ENCODE results near the gene CNTNAP5.

CNTNAP5 gene

DNA sequence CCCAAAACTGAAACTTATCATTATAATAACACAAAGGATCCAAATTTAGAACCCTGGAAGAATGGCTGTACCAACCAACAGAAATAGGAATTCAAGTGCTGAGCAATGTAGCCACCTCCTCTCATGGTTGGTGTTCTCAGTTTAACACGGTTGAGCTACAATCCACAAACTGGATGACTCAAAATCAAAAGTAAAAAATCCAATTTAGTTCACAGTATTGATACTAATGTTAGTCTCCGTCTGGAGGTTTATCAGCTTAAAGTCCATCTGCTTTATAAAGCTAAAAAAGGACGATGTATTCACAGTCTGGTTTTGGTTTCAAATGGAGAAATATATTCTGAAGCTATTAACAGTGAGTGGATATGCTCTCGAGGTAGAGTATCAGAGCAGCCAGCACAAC is 40.5 kb downstream of the CNTNAP5 start:
- FAIRE-seq, result no peak

DNA sequence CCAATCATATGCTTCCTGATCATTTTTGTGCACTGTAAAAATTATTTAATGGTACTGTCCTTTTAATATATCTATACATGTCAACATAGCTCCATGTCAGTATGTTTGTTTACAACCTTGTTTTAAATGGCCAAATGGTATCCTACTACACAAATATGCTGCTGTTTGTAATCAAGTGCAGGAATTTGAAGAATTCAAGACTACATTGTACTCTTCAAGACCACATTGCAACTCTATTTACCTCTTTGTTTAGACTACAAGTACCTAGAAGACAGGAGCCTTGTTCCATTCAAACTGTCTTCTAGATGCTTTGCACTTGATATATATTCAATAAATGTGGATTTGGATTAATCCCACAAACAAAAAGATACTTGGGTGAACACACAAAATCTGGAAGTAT is 41.7 kb downstream of the CNTNAP5 start:
- no peak for FAIRE-seq

DNA sequence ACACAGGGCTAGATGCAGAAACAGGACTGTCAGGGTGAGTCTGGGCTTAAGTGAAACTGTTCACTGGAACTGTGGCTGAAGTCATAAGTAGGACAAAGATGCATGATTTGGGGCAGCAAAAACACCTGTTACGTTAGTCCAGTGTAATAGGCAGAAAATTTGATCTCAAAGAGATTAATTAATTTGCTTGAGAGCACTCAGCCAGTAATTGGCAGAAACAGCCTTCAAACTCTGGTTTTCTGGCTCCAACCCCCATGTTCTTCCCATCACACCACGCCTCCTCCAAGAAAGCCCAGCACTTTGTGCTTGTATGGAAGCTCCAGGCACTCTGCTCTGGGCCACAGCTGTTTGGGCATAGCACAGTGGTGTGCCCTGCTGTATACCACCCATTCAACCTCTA is 54.0 kb downstream of the CNTNAP5 start:
- no peak for FAIRE-seq

DNA sequence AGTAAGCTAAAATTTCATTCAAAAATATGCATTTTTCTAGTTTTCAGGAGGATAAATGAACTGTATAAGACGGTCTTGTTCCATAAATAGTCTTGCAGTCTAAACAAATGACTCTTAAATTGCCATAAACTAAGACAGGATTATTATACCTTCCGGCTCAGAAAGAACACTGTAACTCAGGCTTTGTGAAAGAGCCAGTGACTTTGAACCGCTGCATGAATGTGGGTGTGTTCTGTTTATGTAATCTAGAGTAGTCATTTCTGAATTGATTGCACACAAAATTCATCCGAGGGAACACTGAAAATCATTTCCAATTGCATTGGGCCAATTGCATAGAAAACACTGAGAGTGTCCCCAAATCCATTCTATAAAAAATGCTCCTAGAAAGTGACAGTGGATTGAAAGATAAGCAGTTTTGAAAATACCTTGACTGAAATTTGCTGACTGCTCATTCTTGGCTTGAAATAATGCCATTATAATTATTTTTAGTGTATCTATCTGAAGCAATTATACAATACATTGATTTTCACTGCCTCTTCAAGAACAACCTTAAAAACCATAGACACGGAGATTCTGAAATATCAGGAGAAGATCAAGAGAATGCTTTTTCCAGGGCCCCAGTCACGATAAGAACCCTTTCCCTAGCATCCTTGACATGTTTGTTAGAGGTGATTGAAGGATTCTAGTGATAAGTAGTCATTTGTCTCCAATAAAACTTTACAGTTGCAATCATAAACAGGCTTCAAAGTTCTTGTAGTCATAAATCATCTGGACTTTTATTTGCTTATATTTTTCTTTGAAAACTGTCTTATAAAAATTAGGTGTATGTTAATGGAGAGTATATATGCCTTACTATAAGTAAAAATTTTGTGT is 55.4 kb downstream of the CNTNAP5 start:
- no peak for FAIRE-seq

DNA sequence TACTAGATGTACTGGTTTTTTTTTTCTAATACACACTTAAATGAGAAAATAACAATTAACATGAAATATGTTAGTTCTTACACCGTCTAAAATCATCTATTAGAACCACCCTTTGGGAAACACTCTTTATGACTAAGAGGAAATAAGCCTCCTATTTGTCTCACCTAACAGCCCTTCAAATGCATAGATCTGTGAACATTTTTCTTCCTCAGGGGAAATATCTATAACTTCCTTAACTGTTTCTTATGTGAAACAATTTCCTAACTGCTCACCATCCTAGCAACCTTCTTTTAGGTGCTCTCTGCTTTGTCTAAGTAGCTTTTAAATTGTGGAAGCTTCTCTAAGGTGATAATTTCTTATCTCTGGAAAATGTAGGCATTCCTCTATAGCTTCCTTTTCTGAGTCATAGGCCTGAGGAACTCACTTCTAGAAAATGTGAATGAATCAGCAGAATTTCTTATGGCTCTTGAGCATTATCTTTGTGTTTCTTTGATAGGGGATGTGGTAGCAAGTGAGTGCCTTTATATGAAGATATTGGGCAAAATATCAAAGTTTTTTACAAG is 56.1 kb downstream of the CNTNAP5 start:
- no peak for FAIRE-seq

DNA sequence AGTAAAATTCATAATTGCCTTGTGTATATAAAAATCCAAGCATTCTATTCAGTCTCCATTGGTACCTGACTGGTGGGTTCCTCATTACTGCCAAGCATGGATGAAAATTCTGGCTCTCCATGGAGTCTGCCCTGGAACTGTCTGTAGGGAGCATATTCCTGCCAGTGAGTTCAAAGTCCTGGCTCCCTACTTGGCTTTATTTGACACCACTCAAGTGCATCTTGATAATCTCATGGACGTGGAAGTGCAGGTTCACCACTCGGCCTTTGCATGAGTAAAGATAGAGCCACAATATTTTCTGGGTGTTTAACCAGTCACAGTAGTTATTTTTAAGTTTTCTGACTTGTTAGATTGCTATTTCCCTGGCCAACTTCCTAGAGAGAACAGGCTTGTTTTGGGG is 63.5 kb downstream of the CNTNAP5 start:
- FAIRE-seq, result no peak

- FAIRE-seq, result no peak
Measured at GRCh38 chr2:124091721-124092120, 66.6 kb downstream of the CNTNAP5 start.

- no peak for FAIRE-seq
Measured at GRCh38 chr2:124092651-124093050, 67.6 kb downstream of the CNTNAP5 start.

DNA sequence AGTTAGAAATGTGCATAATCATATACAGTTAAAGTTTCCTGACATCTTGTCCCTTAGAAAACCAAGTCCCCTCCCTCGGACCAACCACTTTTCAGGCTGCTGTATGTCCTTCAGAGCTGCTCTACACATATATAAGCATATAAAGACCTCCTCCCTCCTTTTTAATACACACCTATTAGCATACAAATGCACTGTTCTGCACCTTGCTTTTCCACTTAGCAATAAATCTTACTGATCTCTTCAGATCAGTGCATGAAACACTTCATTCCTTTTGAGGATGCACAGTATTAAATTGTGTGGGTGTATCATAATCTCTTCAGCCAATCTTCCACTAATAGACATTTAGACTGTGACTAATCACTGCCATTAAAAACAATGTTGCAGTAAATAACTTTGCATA is 79.8 kb downstream of the CNTNAP5 start:
- FAIRE-seq, result no peak

DNA sequence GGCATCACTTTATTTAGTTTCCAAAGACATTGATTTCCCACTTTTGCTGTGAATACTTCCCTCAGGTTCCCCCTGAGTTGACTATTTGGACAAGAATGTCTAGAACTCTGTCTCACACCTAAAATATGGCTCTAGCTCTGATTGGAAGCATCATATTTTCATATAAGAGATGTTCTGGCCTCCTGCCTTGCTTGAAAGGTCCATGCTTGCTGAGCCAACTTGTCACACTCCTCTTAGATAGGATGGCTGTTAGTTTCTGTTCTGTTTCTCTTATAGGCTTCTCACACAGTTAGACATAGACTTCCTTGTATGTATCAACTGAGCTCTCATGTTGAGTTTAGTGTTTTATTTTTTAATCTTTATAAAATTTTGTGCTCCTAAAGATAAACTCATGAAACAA is 87.1 kb downstream of the CNTNAP5 start:
- no peak for FAIRE-seq

DNA sequence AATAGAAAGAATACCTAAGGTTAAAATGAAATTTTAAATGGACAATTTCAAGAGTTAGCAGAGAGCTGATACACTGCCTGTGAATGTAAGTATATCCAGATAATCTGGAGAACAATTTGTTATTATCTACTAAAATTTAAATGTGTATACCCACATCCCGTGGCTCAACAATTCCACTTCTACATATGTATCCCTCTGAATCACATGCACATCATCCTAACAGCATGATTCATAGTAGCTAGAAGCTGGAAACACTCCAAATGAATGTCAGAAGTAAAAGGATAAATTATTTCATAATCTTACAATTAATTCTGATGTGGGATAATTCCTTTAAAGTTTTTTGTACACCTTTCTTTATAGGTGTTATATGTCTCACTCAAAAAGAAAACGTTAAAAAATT is 87.9 kb downstream of the CNTNAP5 start:
- FAIRE-seq, result no peak

DNA sequence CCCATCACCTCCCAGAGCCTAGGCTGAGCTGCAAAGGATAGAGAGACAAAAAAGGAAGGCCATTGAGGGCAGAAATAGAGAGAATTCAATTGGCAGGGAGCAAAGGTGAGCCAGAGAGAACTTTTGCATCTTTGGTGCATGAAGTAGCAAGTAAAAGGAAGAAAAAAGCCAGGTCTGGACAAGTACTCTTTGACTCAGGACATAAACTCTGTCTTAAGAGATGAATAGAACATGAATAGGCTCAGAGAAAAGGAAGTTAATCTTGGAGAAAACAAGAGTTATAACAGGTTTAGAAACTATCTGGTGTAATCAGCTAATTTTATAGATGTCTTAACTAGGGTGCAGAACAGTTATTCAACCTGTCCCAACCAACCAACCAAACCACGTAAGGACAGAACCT is 95.2 kb downstream of the CNTNAP5 start:
- no peak for FAIRE-seq

- FAIRE-seq, result no peak
Measured at GRCh38 chr2:124121106-124121505, 96.0 kb downstream of the CNTNAP5 start.

DNA sequence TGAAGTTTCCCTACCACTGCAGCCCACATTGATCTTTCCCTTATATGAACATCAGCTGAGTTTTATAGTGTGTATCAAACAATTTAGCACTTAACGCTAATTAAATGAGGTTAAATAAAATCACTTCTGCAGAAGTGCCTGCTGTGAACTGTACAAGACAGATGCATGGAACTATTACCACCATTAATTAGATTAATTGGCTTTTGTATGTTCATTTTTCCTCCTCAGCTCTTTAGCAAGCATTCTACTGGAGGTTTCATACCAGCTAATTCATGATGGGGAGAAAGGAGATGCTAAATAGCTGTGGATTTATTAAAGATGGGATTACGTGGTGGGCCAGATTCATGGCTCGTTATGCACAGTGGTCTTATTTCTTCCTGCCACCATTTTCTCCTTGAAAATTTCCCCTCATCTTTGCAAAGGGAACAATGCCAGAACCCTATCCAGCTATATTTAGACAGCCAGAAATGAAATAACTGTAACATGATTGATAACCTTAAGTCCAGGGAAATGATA is 96.7 kb downstream of the CNTNAP5 start:
- no peak for FAIRE-seq

GRCh38 chr2:124122340-124122739 is 97.3 kb downstream of the CNTNAP5 start:
- FAIRE-seq, result no peak

DNA sequence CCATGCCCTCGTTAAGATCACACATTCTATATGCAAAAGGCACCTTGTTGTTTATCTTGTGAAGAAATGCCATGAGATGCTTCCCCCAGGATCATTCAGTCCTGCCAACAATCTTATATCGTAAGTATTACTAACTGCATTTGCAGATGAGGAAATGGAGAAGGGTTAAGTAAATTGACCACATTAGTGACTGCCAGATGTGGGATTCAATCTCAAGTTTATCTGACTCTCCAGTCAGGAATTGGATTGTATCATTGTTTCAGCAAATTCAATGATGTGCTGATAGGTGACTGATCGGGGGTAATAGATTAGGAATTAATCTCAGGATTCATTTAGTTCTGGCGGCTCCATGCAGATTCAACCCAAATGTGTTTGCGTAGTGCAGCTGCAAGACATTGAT is 106.2 kb downstream of the CNTNAP5 start:
- no peak for FAIRE-seq

GRCh38 chr2:124136110-124136509 is 111.0 kb downstream of the CNTNAP5 start:
- FAIRE-seq, result no peak

DNA sequence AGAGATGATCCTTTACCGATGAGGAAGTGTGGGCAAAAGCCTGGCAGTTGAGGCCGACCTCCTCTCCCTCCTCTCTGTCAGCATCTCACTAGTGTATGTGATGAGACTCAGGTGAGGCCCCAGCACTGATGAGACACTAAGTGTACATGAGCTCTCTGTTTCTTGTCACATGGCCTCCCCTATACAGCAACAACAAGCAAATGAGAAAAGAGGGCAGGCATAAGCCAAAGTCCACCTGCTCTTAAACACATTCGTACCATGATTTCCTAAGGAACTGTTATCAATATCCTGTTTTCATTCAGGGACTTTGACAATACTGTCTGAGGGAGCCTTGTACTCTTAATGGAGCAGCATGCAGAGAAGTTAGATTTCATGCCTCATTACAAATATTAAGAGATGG is 113.0 kb downstream of the CNTNAP5 start:
- FAIRE-seq, result no peak

- FAIRE-seq, result no peak
Measured at GRCh38 chr2:124145982-124146381, 120.9 kb downstream of the CNTNAP5 start.

- FAIRE-seq, result no peak
Measured at GRCh38 chr2:124147552-124147951, 122.5 kb downstream of the CNTNAP5 start.

- FAIRE-seq, result no peak
Measured at GRCh38 chr2:124149571-124149970, 124.5 kb downstream of the CNTNAP5 start.

GRCh38 chr2:124151691-124152090 is 126.6 kb downstream of the CNTNAP5 start:
- FAIRE-seq, result no peak

DNA sequence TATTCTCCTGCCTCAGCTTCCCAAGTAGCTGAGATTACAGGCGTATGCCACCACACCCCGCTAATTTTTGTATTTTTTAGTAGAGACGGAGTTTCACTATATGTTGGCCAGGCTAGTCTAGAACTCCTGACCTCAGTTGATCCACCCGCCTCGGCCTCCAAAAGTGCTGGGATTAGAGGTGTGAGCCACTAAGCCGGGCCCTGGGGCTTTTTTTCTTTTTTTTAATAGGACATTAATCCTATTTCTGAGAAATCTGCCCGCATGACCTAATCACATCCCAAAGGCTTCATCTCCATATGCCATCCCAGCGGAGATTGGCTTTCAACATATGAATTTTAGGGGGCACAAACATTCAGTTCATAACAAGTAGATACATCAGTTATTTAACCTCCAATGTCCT is 128.6 kb downstream of the CNTNAP5 start:
- FAIRE-seq, result no peak

- FAIRE-seq, result no peak
Measured at GRCh38 chr2:124159166-124159565, 134.1 kb downstream of the CNTNAP5 start.

- no peak for FAIRE-seq
Measured at GRCh38 chr2:124161542-124161941, 136.5 kb downstream of the CNTNAP5 start.
